HAP-1 (cell line): ENCODE results near the gene TSKS.
A peak's percentile ranks its signal among the peaks of the same experiment; 100 is the strongest.

Experiments
- DNase-seq, 2 experiments: peaks; one replicate each; pipeline ENCODE4 v3.0.0-alpha.2; 2016 to 2020; ENCODE audit warnings: low spot score in 2 of 2
- H3K27me3 ChIP-seq: fragments of 250-450 bp; sonication (Bioruptor Pico); 2 replicates; pipeline ENCODE4 v1.5.1; 2020; ENCODE audit warnings: low read depth, mild to moderate bottlenecking, moderate library complexity
- H3K36me3 ChIP-seq: fragments of 250-450 bp; sonication (Bioruptor Pico); replicated peaks from 2 replicates; pipeline ENCODE4 v1.5.1; 2020; ENCODE audit warnings: mild to moderate bottlenecking
- H3K4me1 ChIP-seq: fragments of 250-450 bp; sonication (Bioruptor Pico); 2 replicates; pipeline ENCODE4 v1.5.1; 2020; ENCODE audit warnings: mild to moderate bottlenecking
- H3K4me3 ChIP-seq: fragments of 250-450 bp; sonication (Bioruptor Pico); 2 replicates; pipeline ENCODE4 v1.5.1; 2020; ENCODE audit warnings: mild to moderate bottlenecking, moderate library complexity
- H3K9me3 ChIP-seq: fragments of 250-450 bp; sonication (Bioruptor Pico); 2 replicates; pipeline ENCODE4 v1.5.1; 2020; ENCODE audit warnings: mild to moderate bottlenecking, moderate library complexity
- in situ Hi-C: fragments of 300-500 bp; cut with MboI; formaldehyde crosslinking; loops from 3 replicates; pipeline ENCODE4 v1.14.3; 2020; ENCODE audit warnings: low sequenced_read_pairs, inconsistent platforms, mixed read lengths

The TSKS gene

DNA sequence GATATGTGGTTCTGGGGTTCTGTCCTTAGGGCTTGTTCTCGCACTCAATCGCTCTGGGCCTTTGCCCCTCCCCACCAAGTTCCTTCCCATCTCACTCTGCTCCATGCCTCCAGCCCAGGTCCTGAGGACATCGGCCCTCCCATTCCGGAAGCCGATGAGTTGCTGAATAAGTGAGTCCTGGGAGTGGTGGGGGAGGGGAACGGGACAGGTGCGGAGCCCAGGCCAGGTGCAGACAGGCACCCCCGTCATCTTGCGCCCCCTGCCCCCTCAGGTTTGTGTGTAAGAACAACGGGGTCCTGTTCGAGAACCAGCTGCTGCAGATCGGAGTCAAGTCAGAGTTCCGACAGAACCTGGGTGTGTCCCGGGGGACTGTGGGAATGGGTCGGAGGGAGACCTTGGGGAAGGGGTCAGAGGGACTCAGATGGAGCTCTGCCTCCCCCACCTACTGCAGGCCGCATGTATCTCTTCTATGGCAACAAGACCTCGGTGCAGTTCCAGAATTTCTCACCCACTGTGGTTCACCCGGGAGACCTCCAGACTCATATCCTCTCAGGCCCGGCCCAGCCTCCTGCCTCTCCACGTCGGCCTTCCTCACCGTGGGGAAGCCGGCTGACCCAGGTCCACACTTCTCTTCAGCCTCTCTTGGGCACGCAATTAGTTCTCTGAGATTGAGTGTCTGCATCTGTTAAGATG is 39.9 kb upstream of the TSKS start:
- H3K4me3 ChIP-seq, result no peak overlapping the region
- in situ Hi-C loops, result no loop called here
- H3K9me3 ChIP-seq, result no peaks in the 10 kb centered on the region
- no peak for DNase-seq
- H3K36me3 ChIP-seq, result peaks cover 39% of the 10 kb centered on the region
- no peaks in the 10 kb centered on the region for H3K27me3 ChIP-seq
- H3K4me1 ChIP-seq, result no peaks in the 10 kb centered on the region

DNA sequence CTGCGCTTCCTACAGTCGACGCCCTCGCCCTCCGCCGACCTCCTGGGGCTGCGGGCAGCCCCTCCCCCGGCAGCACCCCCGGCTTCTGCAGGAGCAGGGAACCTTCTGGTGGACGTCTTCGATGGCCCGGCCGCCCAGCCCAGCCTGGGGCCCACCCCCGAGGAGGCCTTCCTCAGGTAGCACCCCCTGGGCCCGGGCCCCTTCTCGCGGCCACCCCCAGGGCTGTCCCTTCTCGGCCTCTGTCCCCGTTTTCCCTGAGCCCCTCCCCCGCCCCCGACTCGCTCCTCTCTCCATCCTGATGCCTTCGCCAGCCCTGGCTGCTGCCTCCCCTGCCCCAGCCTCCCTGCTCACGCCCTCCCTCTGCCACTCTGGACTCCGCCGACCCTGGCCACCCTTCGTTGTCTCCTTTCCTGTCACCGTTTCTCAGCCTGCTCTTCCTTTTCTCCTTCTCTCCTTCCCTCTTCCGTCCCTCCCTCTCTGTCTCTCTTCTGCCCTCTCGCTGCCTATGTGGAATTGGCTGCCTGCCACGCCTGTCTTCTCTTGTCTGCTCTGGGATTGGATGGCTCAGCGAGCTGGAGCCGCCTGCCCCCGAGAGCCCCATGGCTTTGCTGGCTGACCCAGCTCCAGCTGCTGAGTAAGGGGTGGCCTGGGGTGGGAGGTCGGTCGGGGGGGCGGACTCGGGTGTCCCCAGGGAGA is 39.0 kb upstream of the TSKS start:
- in situ Hi-C loops, result no loop called here
- H3K4me1 ChIP-seq, result no peaks in the 10 kb centered on the region
- H3K4me3 ChIP-seq, result no peak overlapping the region
- H3K36me3 ChIP-seq, result peaks cover 40% of the 10 kb centered on the region
- H3K27me3 ChIP-seq, result no peaks in the 10 kb centered on the region
- no peaks in the 10 kb centered on the region for H3K9me3 ChIP-seq
- peak in 1 of 2 experiments; percentile 70 for DNase-seq

DNA sequence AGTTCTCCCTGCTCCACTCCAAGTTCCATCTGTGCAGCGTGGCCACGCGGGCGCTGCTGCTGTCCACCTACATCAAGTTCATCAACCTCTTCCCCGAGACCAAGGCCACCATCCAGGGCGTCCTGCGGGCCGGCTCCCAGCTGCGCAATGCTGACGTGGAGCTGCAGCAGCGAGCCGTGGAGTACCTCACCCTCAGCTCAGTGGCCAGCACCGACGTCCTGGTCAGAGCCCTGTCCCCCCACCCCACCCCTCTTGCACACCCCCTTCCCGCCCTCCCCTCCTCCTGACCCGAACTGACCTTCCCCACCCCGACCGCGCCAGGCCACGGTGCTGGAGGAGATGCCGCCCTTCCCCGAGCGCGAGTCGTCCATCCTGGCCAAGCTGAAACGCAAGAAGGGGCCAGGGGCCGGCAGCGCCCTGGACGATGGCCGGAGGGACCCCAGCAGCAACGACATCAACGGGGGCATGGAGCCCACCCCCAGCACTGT is 38.3 kb upstream of the TSKS start:
- no peak overlapping the region for H3K4me3 ChIP-seq
- no peaks in the 10 kb centered on the region for H3K4me1 ChIP-seq
- no peaks in the 10 kb centered on the region for H3K27me3 ChIP-seq
- H3K9me3 ChIP-seq, result no peaks in the 10 kb centered on the region
- in situ Hi-C loops, result no loop called here
- DNase-seq, result no peak
- peaks cover 46% of the 10 kb centered on the region for H3K36me3 ChIP-seq

DNA sequence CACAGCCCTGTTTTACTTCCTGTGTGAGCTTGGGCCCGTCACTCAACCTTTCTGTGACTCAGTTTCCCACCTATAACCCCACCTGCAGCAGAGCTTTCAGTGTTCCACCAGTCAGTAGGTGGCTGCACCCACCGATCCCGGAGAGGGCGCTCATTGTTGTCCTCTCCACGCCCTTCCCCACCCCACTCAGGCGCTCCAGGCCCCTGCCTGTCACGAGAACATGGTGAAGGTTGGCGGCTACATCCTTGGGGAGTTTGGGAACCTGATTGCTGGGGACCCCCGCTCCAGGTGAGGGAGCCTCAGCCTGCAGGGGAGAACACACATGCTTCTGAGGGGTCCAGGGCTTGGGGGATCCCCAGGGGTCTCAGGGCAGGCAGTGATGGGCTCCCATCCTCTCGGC is 37.7 kb upstream of the TSKS start:
- in situ Hi-C loops, result no loop called here
- H3K36me3 ChIP-seq, result peaks cover 53% of the 10 kb centered on the region

DNA sequence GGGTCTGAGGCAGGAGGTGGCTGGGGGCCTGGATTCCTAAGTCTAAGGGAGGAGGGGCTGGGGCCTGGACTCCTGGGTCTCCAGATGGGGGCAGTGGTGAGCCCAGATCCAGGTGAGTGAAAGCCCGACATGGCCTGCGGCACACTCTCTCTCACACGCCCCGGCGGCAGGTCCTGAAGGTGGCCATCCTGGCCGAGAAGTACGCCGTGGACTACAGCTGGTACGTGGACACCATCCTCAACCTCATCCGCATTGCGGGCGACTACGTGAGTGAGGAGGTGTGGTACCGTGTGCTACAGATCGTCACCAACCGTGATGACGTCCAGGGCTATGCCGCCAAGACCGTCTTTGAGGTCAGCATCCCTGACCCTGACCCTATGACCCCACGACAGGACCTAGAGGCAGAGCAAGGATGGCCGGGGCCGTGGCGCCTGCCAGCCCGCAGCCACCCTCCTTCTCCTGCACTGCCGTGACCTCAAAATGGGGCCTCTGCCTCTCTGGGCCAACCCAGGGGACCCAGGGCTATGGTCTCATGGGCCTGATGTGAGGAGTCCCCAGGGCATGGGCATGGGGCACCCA is 36.8 kb upstream of the TSKS start:
- no peaks in the 10 kb centered on the region for H3K4me1 ChIP-seq
- H3K36me3 ChIP-seq, result peaks cover 56% of the 10 kb centered on the region
- peak in 1 of 2 experiments; percentile 42 for DNase-seq
- H3K9me3 ChIP-seq, result no peaks in the 10 kb centered on the region
- in situ Hi-C loops, result no loop called here
- H3K4me3 ChIP-seq, result no peak overlapping the region
- H3K27me3 ChIP-seq, result no peaks in the 10 kb centered on the region

More for the DNA sequence above, 37.7 kb upstream of the TSKS start:
- Histone ChIP-seq H3K9me3 (no peaks in the 10 kb centered on the region), H3K4me1 (no peaks in the 10 kb centered on the region), H3K4me3 (no peak overlapping the region), H3K27me3 (no peaks in the 10 kb centered on the region)
- no peak for DNase-seq

DNA sequence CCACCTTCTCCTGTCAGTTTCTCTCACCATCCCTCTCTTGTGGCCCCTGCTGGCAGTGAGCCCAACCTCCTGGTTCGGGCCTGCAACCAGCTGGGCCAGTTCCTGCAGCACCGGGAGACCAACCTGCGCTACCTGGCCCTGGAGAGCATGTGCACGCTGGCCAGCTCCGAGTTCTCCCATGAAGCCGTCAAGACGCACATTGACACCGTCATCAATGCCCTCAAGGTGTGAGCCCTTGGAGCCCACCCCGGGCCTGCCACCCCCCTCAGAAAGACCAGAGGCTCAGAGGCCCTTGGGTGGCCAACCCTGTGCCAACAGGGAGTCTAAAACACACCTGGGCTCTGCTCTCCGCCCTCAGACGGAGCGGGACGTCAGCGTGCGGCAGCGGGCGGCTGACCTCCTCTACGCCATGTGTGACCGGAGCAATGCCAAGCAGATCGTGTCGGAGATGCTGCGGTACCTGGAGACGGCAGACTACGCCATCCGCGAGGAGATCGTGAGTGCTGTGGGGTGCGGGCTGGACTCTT is 36.2 kb upstream of the TSKS start:
- Histone ChIP-seq H3K36me3 (peaks cover 59% of the 10 kb centered on the region), H3K9me3 (no peaks in the 10 kb centered on the region), H3K4me1 (no peaks in the 10 kb centered on the region), H3K27me3 (no peaks in the 10 kb centered on the region), H3K4me3 (no peak overlapping the region)
- no peak for DNase-seq
- in situ Hi-C loops, result no loop called here

DNA sequence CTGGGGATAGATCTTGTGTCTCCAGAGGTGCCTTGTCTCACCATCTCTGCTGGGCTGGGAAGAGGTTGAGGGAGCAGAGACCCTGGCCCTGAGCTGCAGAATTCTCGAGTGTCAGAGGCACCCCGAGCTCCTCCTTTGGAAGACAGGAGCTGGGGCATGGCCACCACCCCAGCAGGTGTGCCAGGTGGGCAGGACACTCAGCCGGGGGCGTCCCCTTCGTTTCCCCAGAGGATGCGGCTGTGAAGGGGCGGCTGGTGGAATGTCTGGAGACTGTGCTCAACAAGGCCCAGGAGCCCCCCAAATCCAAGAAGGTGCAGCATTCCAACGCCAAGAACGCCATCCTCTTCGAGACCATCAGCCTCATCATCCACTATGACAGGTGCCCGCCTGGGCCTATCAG is 35.5 kb upstream of the TSKS start:
- in situ Hi-C loops, result no loop called here
- Histone ChIP-seq H3K9me3 (no peaks in the 10 kb centered on the region), H3K4me3 (no peak overlapping the region), H3K4me1 (no peaks in the 10 kb centered on the region), H3K27me3 (no peaks in the 10 kb centered on the region), H3K36me3 (peaks cover 56% of the 10 kb centered on the region)
- DNase-seq, result no peak

DNA sequence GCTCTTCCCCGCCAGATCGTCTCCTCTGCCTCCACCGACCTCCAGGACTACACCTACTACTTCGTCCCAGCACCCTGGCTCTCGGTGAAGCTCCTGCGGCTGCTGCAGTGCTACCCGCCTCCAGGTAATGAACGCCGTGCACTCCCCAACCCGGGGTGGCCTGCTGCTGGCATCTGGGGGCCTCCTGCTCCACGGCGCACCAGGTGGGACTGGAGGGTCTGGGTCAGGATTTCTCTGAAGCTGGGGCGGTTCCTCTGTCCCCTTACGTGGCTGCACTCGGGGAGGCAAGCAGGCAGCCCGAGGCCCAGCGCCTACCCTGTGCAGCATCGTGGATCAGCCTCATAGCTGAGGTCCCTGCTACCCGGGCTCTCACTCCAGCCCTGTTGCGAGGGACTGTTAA is 32.5 kb upstream of the TSKS start:
- no peaks in the 10 kb centered on the region for H3K27me3 ChIP-seq
- peaks cover 60% of the 10 kb centered on the region for H3K36me3 ChIP-seq

DNA sequence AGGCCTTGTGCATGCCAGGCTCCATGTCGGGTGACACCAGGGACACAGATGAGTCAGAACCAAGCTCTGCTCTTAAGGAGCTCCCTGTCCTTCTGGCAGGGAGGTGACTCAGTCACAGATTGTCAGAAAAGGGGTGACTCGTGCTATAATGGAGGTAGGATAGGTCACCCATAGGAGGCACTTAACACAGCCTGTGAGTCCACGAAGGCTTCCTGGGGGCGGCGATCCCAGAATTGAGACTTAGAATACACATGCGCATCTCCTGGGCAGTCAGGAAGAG is 30.4 kb upstream of the TSKS start:
- Histone ChIP-seq H3K27me3 (no peaks in the 10 kb centered on the region), H3K4me3 (no peak overlapping the region), H3K36me3 (peaks cover 42% of the 10 kb centered on the region), H3K4me1 (no peaks in the 10 kb centered on the region), H3K9me3 (no peaks in the 10 kb centered on the region)
- in situ Hi-C loops, result no loop called here
- no peak for DNase-seq

More for the DNA sequence above, 32.5 kb upstream of the TSKS start:
- no peak overlapping the region for H3K4me3 ChIP-seq
- in situ Hi-C loops, result no loop called here
- no peaks in the 10 kb centered on the region for H3K9me3 ChIP-seq
- no peaks in the 10 kb centered on the region for H3K4me1 ChIP-seq
- no peak for DNase-seq

DNA sequence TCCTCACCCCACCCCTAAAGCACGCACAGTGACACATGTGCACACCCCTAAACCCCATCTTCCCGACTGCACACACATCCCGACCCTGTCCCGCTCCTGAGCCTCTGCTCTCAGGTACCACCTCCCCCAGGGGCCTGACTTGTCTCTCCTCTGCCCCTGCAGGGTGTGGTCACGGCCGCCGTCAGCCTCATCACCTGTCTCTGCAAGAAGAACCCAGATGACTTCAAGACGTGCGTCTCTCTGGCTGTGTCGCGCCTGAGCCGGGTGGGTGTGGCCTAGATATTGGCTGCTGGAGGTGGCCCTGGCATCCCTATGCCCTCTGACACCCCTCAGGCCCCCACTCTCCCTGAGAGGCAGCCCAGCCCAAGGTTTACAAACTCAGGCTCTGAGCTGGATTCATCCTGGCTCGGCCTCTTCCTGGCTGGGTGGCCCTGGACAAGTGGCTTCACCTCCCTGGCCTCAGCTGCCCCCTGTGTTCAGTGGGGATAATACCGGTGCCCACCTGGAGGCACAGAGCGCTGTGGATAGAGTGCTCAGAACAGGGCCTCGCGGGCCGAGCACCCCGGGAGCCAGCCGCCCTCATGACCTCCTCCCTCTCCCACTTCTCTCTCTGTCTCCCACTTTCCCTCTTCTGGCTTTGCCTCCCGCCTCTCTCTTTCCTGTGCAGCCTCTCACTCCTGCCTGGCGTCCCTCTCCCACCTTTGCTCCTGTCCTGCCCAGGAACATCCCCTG is 29.9 kb upstream of the TSKS start:
- H3K4me3 ChIP-seq, result no peak overlapping the region
- DNase-seq, result no peak
- peaks cover 42% of the 10 kb centered on the region for H3K36me3 ChIP-seq
- H3K9me3 ChIP-seq, result no peaks in the 10 kb centered on the region
- in situ Hi-C loops, result no loop called here
- no peaks in the 10 kb centered on the region for H3K4me1 ChIP-seq
- no peaks in the 10 kb centered on the region for H3K27me3 ChIP-seq

DNA sequence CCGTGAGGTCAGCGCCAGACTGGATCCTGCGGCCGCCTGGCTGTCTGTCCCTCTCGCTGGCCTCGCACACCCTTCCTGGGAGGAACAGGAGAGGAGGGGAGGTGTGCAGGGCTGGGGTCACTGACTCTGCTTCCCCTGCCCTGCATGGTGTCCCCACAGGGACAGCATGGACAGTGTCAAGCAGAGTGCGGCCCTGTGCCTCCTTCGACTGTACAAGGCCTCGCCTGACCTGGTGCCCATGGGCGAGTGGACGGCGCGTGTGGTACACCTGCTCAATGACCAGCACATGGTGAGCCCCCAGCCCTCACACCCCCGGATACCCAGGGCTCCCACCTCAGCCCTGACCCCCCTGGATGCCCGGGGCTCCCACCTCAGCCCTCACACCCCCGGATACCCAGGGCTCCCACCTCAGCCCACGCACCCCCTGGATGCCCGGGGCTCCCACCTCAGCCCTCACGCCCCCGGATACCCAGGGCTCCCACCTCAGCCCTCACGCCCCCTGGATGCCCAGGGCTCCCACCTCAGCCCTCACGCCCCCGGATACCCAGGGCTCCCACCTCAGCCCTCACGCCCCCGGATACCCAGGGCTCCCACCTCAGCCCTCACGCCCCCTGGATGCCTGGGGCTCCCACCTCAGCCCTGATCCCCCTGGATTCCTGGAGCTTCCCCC is 28.8 kb upstream of the TSKS start:
- Histone ChIP-seq H3K27me3 (no peaks in the 10 kb centered on the region), H3K9me3 (no peaks in the 10 kb centered on the region), H3K4me3 (no peak overlapping the region), H3K36me3 (peaks cover 36% of the 10 kb centered on the region), H3K4me1 (no peaks in the 10 kb centered on the region)
- DNase-seq, result no peak
- in situ Hi-C loops, result no loop called here

DNA sequence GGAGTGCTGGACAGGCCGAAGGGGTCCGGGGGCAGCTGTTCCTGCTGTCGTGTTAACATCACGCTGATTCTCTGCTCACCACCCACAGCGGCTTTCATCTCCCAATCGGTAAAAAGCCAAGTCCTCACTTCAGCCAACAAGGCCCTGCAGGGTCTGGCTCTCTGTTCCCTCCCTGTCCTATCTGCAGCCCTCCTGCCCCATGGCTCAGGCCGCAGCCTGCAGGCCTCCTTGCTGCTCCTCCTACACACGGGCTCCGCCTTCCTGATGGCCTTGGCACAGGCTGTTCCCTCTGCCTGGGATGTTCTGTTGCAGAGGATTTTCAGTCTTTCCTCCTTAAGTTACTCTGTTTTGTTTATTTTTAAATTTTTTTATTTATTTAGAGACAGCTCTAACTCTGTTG is 27.8 kb upstream of the TSKS start:
- in situ Hi-C loops, result no loop called here
- Histone ChIP-seq H3K4me1 (no peaks in the 10 kb centered on the region), H3K4me3 (no peak overlapping the region), H3K27me3 (no peaks in the 10 kb centered on the region), H3K36me3 (peaks cover 26% of the 10 kb centered on the region), H3K9me3 (no peaks in the 10 kb centered on the region)
- no peak for DNase-seq

DNA sequence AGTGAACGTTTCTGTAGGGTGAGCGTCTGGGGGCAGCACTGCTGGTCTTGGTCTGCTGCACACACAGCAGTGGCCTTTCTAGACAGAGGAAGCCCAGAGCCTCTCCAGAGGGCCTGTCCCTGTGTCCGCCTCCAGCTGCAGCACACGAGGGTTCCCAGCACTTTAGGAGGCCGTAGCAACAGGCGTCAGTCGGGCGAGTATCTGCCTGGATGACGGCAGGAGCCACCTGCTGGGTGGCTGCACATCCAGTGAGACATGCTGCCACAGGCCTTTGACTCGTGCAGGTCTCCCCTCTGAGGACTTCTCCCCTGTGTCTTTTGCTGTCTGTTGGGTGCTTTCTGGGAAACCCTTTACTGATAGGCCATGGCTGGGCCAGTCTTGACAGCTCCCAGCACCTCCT is 25.8 kb upstream of the TSKS start:
- in situ Hi-C loops, result no loop called here
- no peaks in the 10 kb centered on the region for H3K27me3 ChIP-seq

More for the DNA sequence above, 25.8 kb upstream of the TSKS start:
- no peak for DNase-seq
- Histone ChIP-seq H3K4me1 (no peaks in the 10 kb centered on the region), H3K4me3 (no peak overlapping the region), H3K36me3 (peaks cover 17% of the 10 kb centered on the region), H3K9me3 (no peaks in the 10 kb centered on the region)
